GM10248 (cell line): ENCODE data around the gene SIRPA.

Experiments
- CTCF ChIA-PET: fragments of 300-600 bp; sonication (Branson Sonifier 250); formaldehyde crosslinking; extraction: SDS; loops from one replicate; lab custom pipeline; 2021; ENCODE audit warnings: antibody characterized with exemption; lab: Yijun Ruan, JAX
- POLR2A ChIA-PET: fragments of 350-650 bp; sonication (Branson Sonifier 250); formaldehyde crosslinking; extraction: SDS; loops from one replicate; lab custom pipeline; 2020; ENCODE audit warnings: antibody characterized with exemption; lab: Yijun Ruan, JAX
- DNase-seq: peaks from one replicate; pipeline ENCODE4 v3.0.0; 2012; ENCODE audit errors: extremely low spot score
- CTCF ChIP-seq: IDR thresholded peaks from 2 replicates; pipeline ENCODE4 v1.5.1; 2012; ENCODE audit warnings: mild to moderate bottlenecking, low read depth; ENCODE audit errors: extremely low read depth, missing control alignments, control extremely low read depth

The SIRPA gene

GRCh38 chr20:1876217-1876921, 18.8 kb upstream of the SIRPA start:
- ChIA-PET POLR2A (no interaction called here), CTCF (no interaction called here)
- DNase-seq, result no peak
- no peak for TF ChIP-seq CTCF

GRCh38 chr20:1876975-1877608, 18.1 kb upstream of the SIRPA start:
- TF ChIP-seq CTCF, result no peak
- ChIA-PET CTCF (no interaction called here), POLR2A (no interaction called here)
- peak; percentile 87 for DNase-seq

- no peak for TF ChIP-seq CTCF
- ChIA-PET POLR2A (no interaction called here), CTCF (no interaction called here)
- no peak for DNase-seq
Measured at GRCh38 chr20:1877609-1878200, 17.5 kb upstream of the SIRPA start.

GRCh38 chr20:1879369-1879768, 15.8 kb upstream of the SIRPA start:
- no peak for DNase-seq
- no peak for TF ChIP-seq CTCF
- ChIA-PET POLR2A (no interaction called here), CTCF (interaction anchor here (1.3 kb wide), 1 partner anchor 41 kb away, joined by 3 read pairs; no protein-coding TSS in a partner anchor)

- TF ChIP-seq CTCF, result no peak
- POLR2A ChIA-PET, result no interaction called here
- no peak for DNase-seq
- CTCF ChIA-PET, result interaction anchor here (1.3 kb wide), 1 partner anchor 42 kb away, joined by 3 read pairs; no protein-coding TSS in a partner anchor
Measured at GRCh38 chr20:1879934-1880333, 15.3 kb upstream of the SIRPA start.

- no peak for DNase-seq
- TF ChIP-seq CTCF, result no peak
- POLR2A ChIA-PET, result no interaction called here
- CTCF ChIA-PET, result no interaction called here
Measured at GRCh38 chr20:1880529-1881239, 14.5 kb upstream of the SIRPA start.
